CD4-positive, alpha-beta T cell treated with Interleukin-6 for 4 hours (primary cell): ENCODE results near the gene TRIM49.
A peak's percentile ranks its signal among the peaks of the same experiment; 100 is the strongest.
"Not testable (repeated sequence)": the region's sequence is repeated elsewhere in the genome, so short reads cannot be mapped to it uniquely, and the experiment has no call there.

Source experiments
- DNase-seq: peaks from one replicate; pipeline ENCODE4 v3.0.0-alpha.2; 2020; ENCODE audit warnings: mixed read lengths

The TRIM49 gene

GRCh38 chr11:89808475-89808874, at the start of gene TRIM49:
Gene TRIM49 (minus strand): TSS chr11:89808575. CDS start chr11:89804469, 4,106 bp downstream.
- not testable (repeated sequence) for DNase-seq

GRCh38 chr11:89826694-89827093, 18.3 kb upstream of the TRIM49 start:
- not testable (repeated sequence) for DNase-seq

- DNase-seq = not testable (repeated sequence)
These were observed 11.6 kb upstream of the TRIM49 start for GRCh38 chr11:89820008-89820407.

- peak; percentile 0 for DNase-seq
These were observed 5.2 kb upstream of the TRIM49 start for GRCh38 chr11:89813535-89813934.

GRCh38 chr11:89787506-89788063, 20.8 kb downstream of the TRIM49 start:
- not testable (repeated sequence) for DNase-seq

- not testable (repeated sequence) for DNase-seq
These were observed 22.6 kb downstream of the TRIM49 start for GRCh38 chr11:89785726-89786125.

- not testable (repeated sequence) for DNase-seq
These were observed 57.6 kb downstream of the TRIM49 start for GRCh38 chr11:89750822-89751221.
